GM12878 (cell line): Measurements from ENCODE around the gene KDM8. TPM values are rescaled to one million over a fixed set of nuclear protein-coding genes. Genes with fewer than 3 reads are reported as not detected.

Experiments used
- CEBPZ ChIP-seq: fragments of 150-350 bp; IDR thresholded peaks from 2 replicates; pipeline ENCODE4 v1.6.1; 2016; ENCODE audit warnings: low read depth, low read length
- KDM1A ChIP-seq: fragments of 200-600 bp; sonication (generic); IDR thresholded peaks from 2 replicates; pipeline ENCODE4 v1.6.1; 2016; ENCODE audit warnings: borderline replicate concordance
- NBN ChIP-seq: fragments of 450-650 bp; IDR thresholded peaks from 2 replicates; pipeline ENCODE4 v1.6.1; 2016
- SKIL ChIP-seq: fragments of 450-650 bp; IDR thresholded peaks from 2 replicates; pipeline ENCODE4 v1.6.1; 2017; ENCODE audit warnings: mild to moderate bottlenecking, low read depth, inconsistent platforms; ENCODE audit not compliant: poor library complexity, severe bottlenecking
- polyA plus RNA-seq, 11 experiments: library from polyadenylated mRNA; depleted of rRNA in 4 of 11; unstranded in 6 of 11; stranded (reverse) in 5 of 11; fragments of >200 nt; fragmentation: Nextera tagmentation in 4 of 11; fragmentation: Illumina TruSeq in 1 of 11; extraction: Ambion mirVana in 4 of 11; extraction: Trizol in 1 of 11; gene quantifications; 1 replicate in 1 of 11; 2 replicates in 10 of 11; pipeline versions ENCODE4 v1.2.1 to v1.2.3, GENCODE V29; 2011 to 2016; ENCODE audit warnings: inconsistent platforms in 2 of 11, missing spikeins in 2 of 11, low read depth in 1 of 11
- total RNA-seq, 4 experiments: library from RNA; depleted of rRNA in 3 of 4; stranded (reverse); fragments of >200 nt in 3 of 4; fragmentation: Illumina TruSeq in 1 of 4; extraction: Trizol in 1 of 4; gene quantifications; 2 replicates each; pipeline versions ENCODE4 v1.2.1 to v1.2.3, GENCODE V29; 2013 to 2021

The KDM8 gene
- total and polyA plus RNA-seq, 10 of the 15 experiments (the other 5 are each of a cell fraction or from before 2014, with no cell fraction given), result 0.79 to 8.9 (median 5.8) TPM

- TF ChIP-seq CEBPZ, result no peak
- peak; percentile 26 for TF ChIP-seq SKIL
- TF ChIP-seq KDM1A, result no peak
- no peak for TF ChIP-seq NBN
Measured at GRCh38 chr16:27242868-27243590, 39.7 kb downstream of the KDM8 start (continued).
